Gastroesophageal sphincter (tissue), 3 donors: ENCODE measurements around the gene GRID1.

Experiments
- CTCF ChIP-seq, 4 experiments: fragments of 200-600 bp in 2 of 4; fragments of 450-650 bp in 2 of 4; sonication (generic) in 1 of 4; IDR thresholded peaks; one replicate each; pipeline ENCODE4 v1.5.1; 2017 to 2019; ENCODE audit warnings: antibody characterized with exemption in 4 of 4, mild to moderate bottlenecking in 2 of 4, moderate library complexity in 2 of 4
- EP300 ChIP-seq: sonication (generic); formaldehyde crosslinking; IDR thresholded peaks from one replicate; pipeline ENCODE4 v1.6.1; 2017; ENCODE audit warnings: antibody characterized with exemption, mild to moderate bottlenecking
- POLR2AphosphoS5 ChIP-seq: sonication (generic); formaldehyde crosslinking; IDR thresholded peaks from one replicate; pipeline ENCODE4 v1.6.1; 2017; ENCODE audit warnings: antibody characterized with exemption

GRCh38 chr10:86139066-86139657 lies 227.4 kb downstream of the GRID1 start:
- peak in 1 of 4 experiments; percentile 21 for TF ChIP-seq CTCF (IDR thresholded peaks at IDR 0.05)
- TF ChIP-seq POLR2AphosphoS5: no peak
- TF ChIP-seq EP300: no peak
